ENCODE results near the gene PLCB3. TPM values are rescaled to one million over a fixed set of nuclear protein-coding genes. Genes with fewer than 3 reads are reported as not detected.
A peak's percentile ranks its signal among the peaks of the same experiment; 100 is the strongest.

Gene PLCB3
- total and polyA plus RNA-seq, 10 of the 15 experiments (the other 5 are each of a cell fraction or from before 2014, with no cell fraction given), result 0.03 to 10.3 (median 3.3) TPM

DNA sequence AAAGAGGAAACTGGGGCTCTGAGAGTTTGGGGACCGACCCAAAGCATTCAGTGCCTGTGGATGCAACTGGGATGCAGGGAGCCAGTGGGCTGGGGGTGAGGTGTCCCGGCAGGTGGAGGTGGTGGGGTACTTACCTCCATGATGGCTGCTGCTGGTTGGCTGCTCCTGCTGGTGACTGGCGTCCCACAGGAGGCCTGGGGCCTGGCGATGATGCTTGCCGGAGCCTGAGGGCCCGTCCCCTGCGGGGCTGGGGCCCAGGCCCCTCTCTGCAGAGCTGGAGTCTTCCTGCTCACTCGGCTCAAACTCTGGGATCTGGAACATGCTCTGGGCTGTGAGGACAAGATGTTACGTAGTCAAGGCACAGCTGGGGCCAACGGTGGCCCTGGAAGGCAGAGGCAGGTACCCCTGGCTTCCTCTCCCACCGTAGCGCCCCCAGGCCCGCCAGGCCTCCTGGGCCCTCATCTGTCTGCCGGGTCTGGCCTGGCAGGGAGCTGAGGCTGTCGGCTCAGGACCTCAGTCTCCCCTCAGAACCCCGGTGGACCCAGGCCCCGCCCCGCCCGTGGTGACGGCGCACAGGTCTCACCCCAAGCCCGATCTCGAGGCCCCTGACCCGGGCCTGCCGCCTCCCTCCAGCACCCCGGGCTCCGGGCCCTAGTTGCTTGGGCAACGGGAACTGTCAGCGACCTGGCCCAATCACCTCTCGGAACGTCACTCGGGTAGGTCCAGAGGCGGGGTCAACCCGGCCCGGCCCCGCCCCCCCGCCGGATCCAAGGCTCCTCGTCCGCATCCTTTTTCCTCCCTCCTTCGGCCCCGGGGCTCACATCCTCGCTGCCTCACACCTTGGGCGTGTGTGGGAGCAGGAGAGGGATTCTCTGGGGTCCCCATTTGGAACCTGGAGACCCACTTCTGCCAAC is 33.0 kb downstream of the PLCB3 start, which contains the start of gene BAD (continued):
- TF ChIP-seq, protein P1, sequence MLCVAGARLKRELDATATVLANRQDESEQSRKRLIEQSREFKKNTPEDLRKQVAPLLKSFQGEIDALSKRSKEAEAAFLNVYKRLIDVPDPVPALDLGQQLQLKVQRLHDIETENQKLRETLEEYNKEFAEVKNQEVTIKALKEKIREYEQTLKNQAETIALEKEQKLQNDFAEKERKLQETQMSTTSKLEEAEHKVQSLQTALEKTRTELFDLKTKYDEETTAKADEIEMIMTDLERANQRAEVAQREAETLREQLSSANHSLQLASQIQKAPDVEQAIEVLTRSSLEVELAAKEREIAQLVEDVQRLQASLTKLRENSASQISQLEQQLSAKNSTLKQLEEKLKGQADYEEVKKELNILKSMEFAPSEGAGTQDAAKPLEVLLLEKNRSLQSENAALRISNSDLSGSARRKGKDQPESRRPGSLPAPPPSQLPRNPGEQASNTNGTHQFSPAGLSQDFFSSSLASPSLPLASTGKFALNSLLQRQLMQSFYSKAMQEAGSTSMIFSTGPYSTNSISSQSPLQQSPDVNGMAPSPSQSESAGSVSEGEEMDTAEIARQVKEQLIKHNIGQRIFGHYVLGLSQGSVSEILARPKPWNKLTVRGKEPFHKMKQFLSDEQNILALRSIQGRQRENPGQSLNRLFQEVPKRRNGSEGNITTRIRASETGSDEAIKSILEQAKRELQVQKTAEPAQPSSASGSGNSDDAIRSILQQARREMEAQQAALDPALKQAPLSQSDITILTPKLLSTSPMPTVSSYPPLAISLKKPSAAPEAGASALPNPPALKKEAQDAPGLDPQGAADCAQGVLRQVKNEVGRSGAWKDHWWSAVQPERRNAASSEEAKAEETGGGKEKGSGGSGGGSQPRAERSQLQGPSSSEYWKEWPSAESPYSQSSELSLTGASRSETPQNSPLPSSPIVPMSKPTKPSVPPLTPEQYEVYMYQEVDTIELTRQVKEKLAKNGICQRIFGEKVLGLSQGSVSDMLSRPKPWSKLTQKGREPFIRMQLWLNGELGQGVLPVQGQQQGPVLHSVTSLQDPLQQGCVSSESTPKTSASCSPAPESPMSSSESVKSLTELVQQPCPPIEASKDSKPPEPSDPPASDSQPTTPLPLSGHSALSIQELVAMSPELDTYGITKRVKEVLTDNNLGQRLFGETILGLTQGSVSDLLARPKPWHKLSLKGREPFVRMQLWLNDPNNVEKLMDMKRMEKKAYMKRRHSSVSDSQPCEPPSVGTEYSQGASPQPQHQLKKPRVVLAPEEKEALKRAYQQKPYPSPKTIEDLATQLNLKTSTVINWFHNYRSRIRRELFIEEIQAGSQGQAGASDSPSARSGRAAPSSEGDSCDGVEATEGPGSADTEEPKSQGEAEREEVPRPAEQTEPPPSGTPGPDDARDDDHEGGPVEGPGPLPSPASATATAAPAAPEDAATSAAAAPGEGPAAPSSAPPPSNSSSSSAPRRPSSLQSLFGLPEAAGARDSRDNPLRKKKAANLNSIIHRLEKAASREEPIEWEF (IDR thresholded peaks at IDR 0.05; ENCODE audit: insufficient replicate concordance, low read depth, low read length), result no peak
- TF ChIP-seq ELK1 (IDR thresholded peaks at IDR 0.05; ENCODE audit: low read depth, low read length) (no peak), SUPT20H (IDR thresholded peaks at IDR 0.05; ENCODE audit: borderline replicate concordance, control insufficient read depth, low read depth, low read length) (no peak), BCL3 (IDR thresholded peaks at IDR 0.05; ENCODE audit: borderline replicate concordance, insufficient read depth, low read depth, low read length, poor library complexity, severe bottlenecking) (no peak), ZNF217 (IDR thresholded peaks at IDR 0.05) (no peak), NFYB (IDR thresholded peaks at IDR 0.05; ENCODE audit: insufficient read depth, low read depth, low read length) (peak; percentile 56; the same call in 1 of the 2 replicates), EED (IDR thresholded peaks at IDR 0.05; ENCODE audit: low read depth) (no peak; the same call in 1 of the 2 replicates), IKZF2 (IDR thresholded peaks at IDR 0.05) (no peak; a peak in 2 of 4 replicates), ZNF687 (IDR thresholded peaks at IDR 0.05) (no peak)
- TF ChIP-seq, protein P2, sequence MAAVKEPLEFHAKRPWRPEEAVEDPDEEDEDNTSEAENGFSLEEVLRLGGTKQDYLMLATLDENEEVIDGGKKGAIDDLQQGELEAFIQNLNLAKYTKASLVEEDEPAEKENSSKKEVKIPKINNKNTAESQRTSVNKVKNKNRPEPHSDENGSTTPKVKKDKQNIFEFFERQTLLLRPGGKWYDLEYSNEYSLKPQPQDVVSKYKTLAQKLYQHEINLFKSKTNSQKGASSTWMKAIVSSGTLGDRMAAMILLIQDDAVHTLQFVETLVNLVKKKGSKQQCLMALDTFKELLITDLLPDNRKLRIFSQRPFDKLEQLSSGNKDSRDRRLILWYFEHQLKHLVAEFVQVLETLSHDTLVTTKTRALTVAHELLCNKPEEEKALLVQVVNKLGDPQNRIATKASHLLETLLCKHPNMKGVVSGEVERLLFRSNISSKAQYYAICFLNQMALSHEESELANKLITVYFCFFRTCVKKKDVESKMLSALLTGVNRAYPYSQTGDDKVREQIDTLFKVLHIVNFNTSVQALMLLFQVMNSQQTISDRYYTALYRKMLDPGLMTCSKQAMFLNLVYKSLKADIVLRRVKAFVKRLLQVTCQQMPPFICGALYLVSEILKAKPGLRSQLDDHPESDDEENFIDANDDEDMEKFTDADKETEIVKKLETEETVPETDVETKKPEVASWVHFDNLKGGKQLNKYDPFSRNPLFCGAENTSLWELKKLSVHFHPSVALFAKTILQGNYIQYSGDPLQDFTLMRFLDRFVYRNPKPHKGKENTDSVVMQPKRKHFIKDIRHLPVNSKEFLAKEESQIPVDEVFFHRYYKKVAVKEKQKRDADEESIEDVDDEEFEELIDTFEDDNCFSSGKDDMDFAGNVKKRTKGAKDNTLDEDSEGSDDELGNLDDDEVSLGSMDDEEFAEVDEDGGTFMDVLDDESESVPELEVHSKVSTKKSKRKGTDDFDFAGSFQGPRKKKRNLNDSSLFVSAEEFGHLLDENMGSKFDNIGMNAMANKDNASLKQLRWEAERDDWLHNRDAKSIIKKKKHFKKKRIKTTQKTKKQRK (IDR thresholded peaks at IDR 0.05; ENCODE audit: low read depth, low read length), result no peak
